A549 (cell line): Measurements from ENCODE around the gene USP44. TPM values are rescaled to one million over a fixed set of nuclear protein-coding genes. Genes with fewer than 3 reads are reported as not detected.
A peak's percentile ranks its signal among the peaks of the same experiment; 100 is the strongest.

Experiments used
- ATAC-seq, 2 experiments: fragments of 200-7000 bp in 1 of 2; fragments of >200 bp in 1 of 2; cut with Nextera tagmentation in 1 of 2; cut with Tn5 transposase in 1 of 2; 3 replicates each; pipeline versions ENCODE4 v1.8.0 to v1.9.1; 2018 to 2020; ENCODE audit warnings: mild to moderate bottlenecking in 1 of 2, moderate library complexity in 1 of 2
- CTCF ChIA-PET: fragments of 300-600 bp; sonication (Branson Sonifier 250); formaldehyde crosslinking; extraction: SDS; loops from one replicate; lab custom pipeline; 2021; ENCODE audit warnings: antibody characterized with exemption, inconsistent platforms; lab: Yijun Ruan, JAX
- POLR2A ChIA-PET: fragments of 350-600 bp; formaldehyde crosslinking; extraction: SDS; loops from one replicate; lab custom pipeline; 2021; ENCODE audit warnings: antibody characterized with exemption, inconsistent platforms; lab: Yijun Ruan, JAX
- DNase-seq, 2 experiments: peaks; one replicate each; pipeline versions ENCODE4 v3.0.0 to v3.0.0-alpha.2; 2011 to 2016; ENCODE audit warnings: low read depth in 1 of 2, low spot score in 1 of 2
- FAIRE-seq: peaks from 2 replicates; lab custom pipeline; 2011; peaks lifted over from hg19 to GRCh38; lab: Jason Lieb, UNC
- H3K27ac ChIP-seq, 2 experiments: fragments of >200 bp; sonication (Bioruptor Twin); formaldehyde crosslinking; 3 replicates each; pipeline ENCODE4 v1.5.1; 2016 to 2017
- H3K4me1 ChIP-seq: fragments of >200 bp; sonication (Bioruptor Twin); formaldehyde crosslinking; 3 replicates; pipeline ENCODE4 v1.6.1; 2016
- H3K4me2 ChIP-seq: fragments of >200 bp; sonication (Bioruptor Twin); formaldehyde crosslinking; 3 replicates; pipeline ENCODE4 v1.6.1; 2016
- H3K4me3 ChIP-seq: fragments of >200 bp; sonication (Bioruptor Twin); formaldehyde crosslinking; 3 replicates; pipeline ENCODE4 v1.5.1; 2016
- H3K9me3 ChIP-seq: fragments of >200 bp; sonication (Bioruptor Twin); formaldehyde crosslinking; 3 replicates; pipeline ENCODE4 v1.6.1; 2016
- CHD2 ChIP-seq: fragments of 150-350 bp; IDR thresholded peaks from 2 replicates; pipeline ENCODE4 v1.6.1; 2014; ENCODE audit warnings: low read length; ENCODE audit not compliant: partially characterized antibody
- EHMT2 ChIP-seq: fragments of 200-600 bp; sonication (generic); IDR thresholded peaks from 2 replicates; pipeline ENCODE4 v1.6.1; 2016; ENCODE audit warnings: antibody characterized with exemption, low read depth, mild to moderate bottlenecking, moderate library complexity
- ELK1 ChIP-seq: fragments of 150-350 bp; IDR thresholded peaks from 2 replicates; pipeline ENCODE4 v1.6.1; 2014; ENCODE audit warnings: low read depth, mild to moderate bottlenecking, low read length
- FOSB ChIP-seq: fragments of 250-450 bp; sonication (Bioruptor Pico); IDR thresholded peaks from 2 replicates; pipeline ENCODE4 v1.5.0; 2020; ENCODE audit warnings: mild to moderate bottlenecking, moderate library complexity
- FOXS1 ChIP-seq: fragments of 250-450 bp; sonication (Bioruptor Pico); IDR thresholded peaks from 2 replicates; pipeline ENCODE4 v1.5.0; 2020; ENCODE audit warnings: mild to moderate bottlenecking, moderate library complexity
- GATA3 ChIP-seq: IDR thresholded peaks from 2 replicates; pipeline ENCODE4 v1.6.1; 2012; ENCODE audit warnings: borderline replicate concordance
- HDAC2 ChIP-seq: fragments of 200-600 bp; sonication (generic); IDR thresholded peaks from 2 replicates; pipeline ENCODE4 v1.6.1; 2016
- HOXB5 ChIP-seq: fragments of 250-450 bp; sonication (Bioruptor Pico); IDR thresholded peaks from 2 replicates; pipeline ENCODE4 v1.5.0; 2020; ENCODE audit warnings: mild to moderate bottlenecking, moderate library complexity
- MAFK ChIP-seq: fragments of 450-650 bp; IDR thresholded peaks from 2 replicates; pipeline ENCODE4 v1.6.1; 2014; ENCODE audit not compliant: partially characterized antibody
- PHF8 ChIP-seq: fragments of 200-600 bp; sonication (generic); IDR thresholded peaks from 2 replicates; pipeline ENCODE4 v1.6.1; 2016; ENCODE audit warnings: low read depth, mild to moderate bottlenecking, antibody characterized with exemption, moderate library complexity, borderline replicate concordance
- RNF2 ChIP-seq: fragments of 200-600 bp; sonication (generic); IDR thresholded peaks from 2 replicates; pipeline ENCODE4 v1.6.1; 2016; ENCODE audit warnings: low read depth, mild to moderate bottlenecking, antibody characterized with exemption, moderate library complexity, borderline replicate concordance
- SMC3 ChIP-seq: fragments of >200 bp; sonication (Bioruptor Twin); formaldehyde crosslinking; IDR thresholded peaks from 3 replicates; pipeline ENCODE4 v1.6.1; 2018; ENCODE audit warnings: inconsistent platforms
- SREBF2 ChIP-seq: fragments of 450-650 bp; IDR thresholded peaks from 2 replicates; pipeline ENCODE4 v1.6.1; 2014; ENCODE audit warnings: mild to moderate bottlenecking, moderate library complexity
- ZC3H11A ChIP-seq: fragments of 450-650 bp; IDR thresholded peaks from 2 replicates; pipeline ENCODE4 v1.6.1; 2014; ENCODE audit warnings: antibody characterized with exemption, mild to moderate bottlenecking
- ZFP36 ChIP-seq: fragments of 450-650 bp; IDR thresholded peaks from 2 replicates; pipeline ENCODE4 v1.6.1; 2014; ENCODE audit warnings: borderline replicate concordance; ENCODE audit not compliant: partially characterized antibody
- WGBS: methylation state at CpG from one replicate; pipeline ENCODE4 v1.1.6; 2017; ENCODE audit errors: missing lambda C conversion rate; 5-methylcytosine and 5-hydroxymethylcytosine counted together
- polyA plus RNA-seq, 4 experiments: library from polyadenylated mRNA; depleted of rRNA in 3 of 4; stranded (reverse); fragments of >200 nt; fragmentation: RNase III in 1 of 4; extraction: RNeasy Plus Mini Kit Qiagen cat#74134 plus additional on column Dnase treatment in 1 of 4; gene quantifications; 2 replicates in 3 of 4; 3 replicates in 1 of 4; pipeline ENCODE4 v1.2.3, GENCODE V29; 2011 to 2017
- TF ChIP-seq, protein P1 (sequence below): IDR thresholded peaks from 2 replicates; pipeline ENCODE4 v1.6.1; 2012
- TF ChIP-seq, protein P2 (sequence below): fragments of >200 bp; sonication (Bioruptor Twin); formaldehyde crosslinking; IDR thresholded peaks from 3 replicates; pipeline ENCODE4 v1.6.1; 2016
- TF ChIP-seq, protein P3 (sequence below): fragments of >200 bp; sonication (Bioruptor Twin); formaldehyde crosslinking; IDR thresholded peaks from 2 replicates; pipeline ENCODE4 v1.6.1; 2016

The USP44 gene
- polyA plus RNA-seq, 2 of the 4 experiments (the other 2 are of a cell fraction), result 0.59 to 3.1 TPM

GRCh38 chr12:95538006-95538405 is 13.3 kb downstream of the USP44 start:
- no peaks in the 10 kb centered on the region for H3K9me3 ChIP-seq
- no peak overlapping the region for H3K4me2 ChIP-seq
- ATAC-seq (no peak), DNase-seq (no peak), FAIRE-seq (no peak)
- ChIA-PET POLR2A (no interaction called here), CTCF (interaction anchor here (1.5 to 1.8 kb wide), 3 partner anchors 37 to 1403 kb away, joined by 3 to 6 read pairs (median 5); no protein-coding TSS in a partner anchor)
- H3K27ac ChIP-seq, result no peak overlapping the region
- TF ChIP-seq SMC3 (no peak), GATA3 (no peak), FOXS1 (CRISPR knock-in tag) (no peak), ZFP36 (no peak), PHF8 (no peak), ELK1 (no peak), CHD2 (no peak), FOSB (CRISPR knock-in tag) (no peak), ZC3H11A (no peak), EHMT2 (no peak)
- TF ChIP-seq, protein P1, sequence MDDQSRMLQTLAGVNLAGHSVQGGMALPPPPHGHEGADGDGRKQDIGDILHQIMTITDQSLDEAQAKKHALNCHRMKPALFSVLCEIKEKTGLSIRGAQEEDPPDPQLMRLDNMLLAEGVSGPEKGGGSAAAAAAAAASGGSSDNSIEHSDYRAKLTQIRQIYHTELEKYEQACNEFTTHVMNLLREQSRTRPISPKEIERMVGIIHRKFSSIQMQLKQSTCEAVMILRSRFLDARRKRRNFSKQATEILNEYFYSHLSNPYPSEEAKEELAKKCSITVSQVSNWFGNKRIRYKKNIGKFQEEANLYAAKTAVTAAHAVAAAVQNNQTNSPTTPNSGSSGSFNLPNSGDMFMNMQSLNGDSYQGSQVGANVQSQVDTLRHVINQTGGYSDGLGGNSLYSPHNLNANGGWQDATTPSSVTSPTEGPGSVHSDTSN, result no peak
- TF ChIP-seq, protein P2, sequence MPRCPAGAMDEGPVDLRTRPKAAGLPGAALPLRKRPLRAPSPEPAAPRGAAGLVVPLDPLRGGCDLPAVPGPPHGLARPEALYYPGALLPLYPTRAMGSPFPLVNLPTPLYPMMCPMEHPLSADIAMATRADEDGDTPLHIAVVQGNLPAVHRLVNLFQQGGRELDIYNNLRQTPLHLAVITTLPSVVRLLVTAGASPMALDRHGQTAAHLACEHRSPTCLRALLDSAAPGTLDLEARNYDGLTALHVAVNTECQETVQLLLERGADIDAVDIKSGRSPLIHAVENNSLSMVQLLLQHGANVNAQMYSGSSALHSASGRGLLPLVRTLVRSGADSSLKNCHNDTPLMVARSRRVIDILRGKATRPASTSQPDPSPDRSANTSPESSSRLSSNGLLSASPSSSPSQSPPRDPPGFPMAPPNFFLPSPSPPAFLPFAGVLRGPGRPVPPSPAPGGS, result no peak
- TF ChIP-seq, protein P3, sequence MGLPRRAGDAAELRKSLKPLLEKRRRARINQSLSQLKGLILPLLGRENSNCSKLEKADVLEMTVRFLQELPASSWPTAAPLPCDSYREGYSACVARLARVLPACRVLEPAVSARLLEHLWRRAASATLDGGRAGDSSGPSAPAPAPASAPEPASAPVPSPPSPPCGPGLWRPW, result no peak
- 83% methylated on average over 4 of the region's 4 CpGs for WGBS
- H3K4me3 ChIP-seq, result no peak overlapping the region
- H3K4me1 ChIP-seq, result no peaks in the 10 kb centered on the region

- CTCF ChIA-PET, result interaction anchor here (0.6 to 3.0 kb wide), 36 partner anchors 9 to 988 kb away, joined by 3 to 12 read pairs (median 4); partner anchors contain the start of genes FGD6, METAP2, NDUFA12 and VEZT
- FAIRE-seq (no peak), ATAC-seq (peak; percentile 64; a peak in 4 of 6 replicates), DNase-seq (no peak)
- H3K27ac ChIP-seq, result no peak overlapping the region
- H3K4me2 ChIP-seq, result no peak overlapping the region
- TF ChIP-seq RNF2, result no peak
- no peak for TF ChIP-seq HOXB5
- TF ChIP-seq GATA3, result no peak
- no peak for TF ChIP-seq MAFK
- no peak for TF ChIP-seq HDAC2
- POLR2A ChIA-PET, result interaction anchor here (0.6 to 1.1 kb wide), 2 partner anchors 60 to 1384 kb away, joined by 3 to 12 read pairs; partner anchors contain the start of gene METAP2
- no peak overlapping the region for H3K4me3 ChIP-seq
- H3K4me1 ChIP-seq, result no peaks in the 10 kb centered on the region
- WGBS, result 47% methylated on average over 4 of the region's 4 CpGs
- no peaks in the 10 kb centered on the region for H3K9me3 ChIP-seq
These were observed 17.3 kb downstream of the USP44 start for GRCh38 chr12:95533985-95534384.

- TF ChIP-seq, protein P2, result no peak
- no peak for TF ChIP-seq SREBF2
- TF ChIP-seq, all 56 proteins: peak for 0
- no peaks in the 10 kb centered on the region for H3K4me1 ChIP-seq
- no peak for ATAC-seq
- no peak for FAIRE-seq
- no peak overlapping the region for H3K4me3 ChIP-seq
- WGBS, result 59% methylated on average over 5 of the region's 5 CpGs
- no peak for DNase-seq
- CTCF ChIA-PET, result interaction anchor here (0.7 to 2.4 kb wide), 7 partner anchors 9 to 836 kb away, joined by 3 to 12 read pairs (median 3); no protein-coding TSS in a partner anchor
- no peaks in the 10 kb centered on the region for H3K9me3 ChIP-seq
- POLR2A ChIA-PET, result no interaction called here
- no peak overlapping the region for H3K4me2 ChIP-seq
- H3K27ac ChIP-seq, result no peak overlapping the region
These were observed 18.4 kb downstream of the USP44 start for GRCh38 chr12:95532851-95533250.
